GM23338 (cell line): ENCODE data around the gene MPHOSPH10. TPM values are rescaled to one million over a fixed set of nuclear protein-coding genes. Genes with fewer than 3 reads are reported as not detected.

Source experiments
- ATAC-seq: fragments of 200-7000 bp; cut with Tn5 transposase; 3 replicates; pipeline ENCODE4 v1.9.1; 2020
- DNase-seq: peaks from one replicate; pipeline ENCODE4 v3.0.0-alpha.2; 2015; ENCODE audit warnings: low spot score
- H2AFZ ChIP-seq: fragments of 200-600 bp; sonication (generic); 2 replicates; pipeline ENCODE4 v1.8.0; 2016; ENCODE audit warnings: antibody characterized with exemption, mild to moderate bottlenecking, moderate library complexity
- H3F3A ChIP-seq: fragments of 200-600 bp; sonication (generic); replicated peaks from 2 replicates; pipeline ENCODE4 v1.8.0; 2017; ENCODE audit warnings: antibody characterized with exemption, mixed run types, low read depth
- H3K27ac ChIP-seq: fragments of 200-600 bp; sonication (generic); 2 replicates; pipeline ENCODE4 v1.6.1; 2016; ENCODE audit warnings: low read depth
- H3K27me3 ChIP-seq: fragments of 200-600 bp; sonication (generic); 2 replicates; pipeline ENCODE4 v1.8.0; 2016; ENCODE audit warnings: mild to moderate bottlenecking, mixed run types, moderate library complexity; ENCODE audit not compliant: insufficient read depth
- H3K36me3 ChIP-seq: fragments of 200-600 bp; sonication (generic); 2 replicates; pipeline ENCODE4 v1.8.0; 2016; ENCODE audit warnings: mild to moderate bottlenecking; ENCODE audit not compliant: insufficient read depth
- H3K4me1 ChIP-seq: fragments of 200-600 bp; sonication (generic); 2 replicates; pipeline ENCODE4 v1.8.0; 2016; ENCODE audit warnings: mild to moderate bottlenecking, moderate library complexity; ENCODE audit not compliant: insufficient read depth
- H3K4me2 ChIP-seq: fragments of 200-600 bp; sonication (generic); 2 replicates; pipeline ENCODE4 v1.7.1; 2017; ENCODE audit warnings: mixed run types
- H3K4me3 ChIP-seq: fragments of 200-600 bp; sonication (generic); 2 replicates; pipeline ENCODE4 v1.6.1; 2016; ENCODE audit warnings: mixed run types
- H3K79me2 ChIP-seq: fragments of 200-600 bp; sonication (generic); replicated peaks from 2 replicates; pipeline ENCODE4 v1.8.0; 2017; ENCODE audit warnings: mild to moderate bottlenecking; ENCODE audit not compliant: insufficient read depth
- H3K9me2 ChIP-seq: fragments of 200-600 bp; sonication (generic); 2 replicates; pipeline ENCODE4 v1.8.0; 2017; ENCODE audit not compliant: insufficient read depth
- H4K20me1 ChIP-seq: fragments of 200-600 bp; sonication (generic); replicated peaks from 2 replicates; pipeline ENCODE4 v1.8.0; 2017; ENCODE audit warnings: mild to moderate bottlenecking; ENCODE audit not compliant: insufficient read depth
- H3K27ac Mint-ChIP-seq: 2 replicates; pipeline ENCODE4 v1.8.0; 2020; ENCODE audit warnings: inconsistent platforms, mild to moderate bottlenecking, moderate library complexity, mixed read lengths
- H3K27me3 Mint-ChIP-seq: 3 replicates; pipeline ENCODE4 v1.8.0; 2022; ENCODE audit warnings: low read depth, mild to moderate bottlenecking, moderate library complexity, mixed read lengths, inconsistent platforms; ENCODE audit not compliant: insufficient read depth, poor library complexity
- H3K36me3 Mint-ChIP-seq: 3 replicates; pipeline ENCODE4 v1.8.0; 2021; ENCODE audit warnings: low read depth, mild to moderate bottlenecking, inconsistent platforms, moderate library complexity, mixed read lengths
- H3K4me1 Mint-ChIP-seq: 3 replicates; pipeline ENCODE4 v1.8.0; 2020; ENCODE audit warnings: mild to moderate bottlenecking, inconsistent platforms, mixed read lengths
- H3K4me3 Mint-ChIP-seq: 3 replicates; pipeline ENCODE4 v1.8.0; 2021; ENCODE audit warnings: moderate library complexity, mild to moderate bottlenecking, inconsistent platforms, mixed read lengths
- H3K9me3 Mint-ChIP-seq: 3 replicates; pipeline ENCODE4 v1.8.0; 2020; ENCODE audit warnings: moderate library complexity, mild to moderate bottlenecking, inconsistent platforms, mixed read lengths
- CREB1 ChIP-seq: fragments of 250-450 bp; sonication (Bioruptor Pico); IDR thresholded peaks from 2 replicates; pipeline ENCODE4 v1.5.0; 2020; ENCODE audit warnings: low read depth, mild to moderate bottlenecking, moderate library complexity
- EZH2 ChIP-seq: fragments of 200-600 bp; sonication (generic); IDR thresholded peaks from one replicate; pipeline ENCODE4 v1.8.0; 2017; ENCODE audit warnings: antibody characterized with exemption, mild to moderate bottlenecking, low read depth; ENCODE audit not compliant: unreplicated experiment
- JUNB ChIP-seq: IDR thresholded peaks from one replicate; pipeline ENCODE4 v1.6.1; 2016; ENCODE audit warnings: antibody characterized with exemption; ENCODE audit not compliant: unreplicated experiment
- POLR2AphosphoS5 ChIP-seq: IDR thresholded peaks from 2 replicates; pipeline ENCODE4 v1.6.1; 2016; ENCODE audit warnings: antibody characterized with exemption, low read depth
- STAT1 ChIP-seq: IDR thresholded peaks from one replicate; pipeline ENCODE4 v1.6.1; 2016; ENCODE audit warnings: antibody characterized with exemption; ENCODE audit not compliant: unreplicated experiment
- polyA plus RNA-seq: library from polyadenylated mRNA; unstranded; fragments of >200 nt; fragmentation: Nextera tagmentation; extraction: Ambion mirVana; gene quantifications from 2 replicates; pipeline ENCODE4 v1.2.1, GENCODE V29; 2016
- total RNA-seq: library from RNA; depleted of rRNA; stranded (reverse); fragments of >200 nt; shearing (Covaris generic); gene quantifications from 2 replicates; pipeline ENCODE4 v1.2.3, GENCODE V29; 2014
- TF ChIP-seq, protein P1 (sequence below): IDR thresholded peaks from one replicate; pipeline ENCODE4 v1.6.1; 2018; ENCODE audit warnings: antibody characterized with exemption; ENCODE audit not compliant: unreplicated experiment
- TF ChIP-seq, protein P2 (sequence below), 2 experiments: fragments of 200-600 bp in 1 of 2; sonication (generic) in 1 of 2; conservative IDR thresholded peaks; 2 replicates each; pipeline versions ENCODE4 v1.5.1 to v1.6.1; 2016 to 2017; ENCODE audit warnings: antibody characterized with exemption in 2 of 2, low read depth in 2 of 2, mild to moderate bottlenecking in 2 of 2, moderate library complexity in 1 of 2
- TF ChIP-seq, protein P3 (sequence below): fragments of 250-450 bp; sonication (Bioruptor Pico); IDR thresholded peaks from 2 replicates; pipeline ENCODE4 v1.5.0; 2020; ENCODE audit warnings: mild to moderate bottlenecking, moderate library complexity

MPHOSPH10 gene
- total and polyA plus RNA-seq, 2 experiments from 2014 or later: 23.8 to 64.8 TPM

DNA sequence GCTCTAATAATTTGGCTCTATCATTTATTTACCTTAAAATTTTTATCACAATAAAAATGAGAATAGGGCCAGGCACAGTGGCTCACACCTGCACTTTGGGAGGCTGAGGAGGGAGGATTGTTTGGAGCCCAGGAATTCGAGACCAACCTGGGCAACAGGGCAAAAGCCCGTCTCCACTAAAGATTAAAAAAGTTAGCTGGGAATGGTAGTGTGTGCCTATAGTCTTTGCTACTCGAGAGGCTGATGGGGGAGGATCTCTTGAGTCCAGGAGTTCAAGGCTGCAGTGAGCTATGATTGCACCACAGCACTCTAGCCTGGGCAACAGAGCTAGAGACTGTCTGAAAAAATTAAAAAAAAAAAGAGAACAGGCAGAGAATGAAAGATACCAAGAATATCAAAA lies 5.7 kb downstream of the MPHOSPH10 start (continued):
- TF ChIP-seq, protein P1, sequence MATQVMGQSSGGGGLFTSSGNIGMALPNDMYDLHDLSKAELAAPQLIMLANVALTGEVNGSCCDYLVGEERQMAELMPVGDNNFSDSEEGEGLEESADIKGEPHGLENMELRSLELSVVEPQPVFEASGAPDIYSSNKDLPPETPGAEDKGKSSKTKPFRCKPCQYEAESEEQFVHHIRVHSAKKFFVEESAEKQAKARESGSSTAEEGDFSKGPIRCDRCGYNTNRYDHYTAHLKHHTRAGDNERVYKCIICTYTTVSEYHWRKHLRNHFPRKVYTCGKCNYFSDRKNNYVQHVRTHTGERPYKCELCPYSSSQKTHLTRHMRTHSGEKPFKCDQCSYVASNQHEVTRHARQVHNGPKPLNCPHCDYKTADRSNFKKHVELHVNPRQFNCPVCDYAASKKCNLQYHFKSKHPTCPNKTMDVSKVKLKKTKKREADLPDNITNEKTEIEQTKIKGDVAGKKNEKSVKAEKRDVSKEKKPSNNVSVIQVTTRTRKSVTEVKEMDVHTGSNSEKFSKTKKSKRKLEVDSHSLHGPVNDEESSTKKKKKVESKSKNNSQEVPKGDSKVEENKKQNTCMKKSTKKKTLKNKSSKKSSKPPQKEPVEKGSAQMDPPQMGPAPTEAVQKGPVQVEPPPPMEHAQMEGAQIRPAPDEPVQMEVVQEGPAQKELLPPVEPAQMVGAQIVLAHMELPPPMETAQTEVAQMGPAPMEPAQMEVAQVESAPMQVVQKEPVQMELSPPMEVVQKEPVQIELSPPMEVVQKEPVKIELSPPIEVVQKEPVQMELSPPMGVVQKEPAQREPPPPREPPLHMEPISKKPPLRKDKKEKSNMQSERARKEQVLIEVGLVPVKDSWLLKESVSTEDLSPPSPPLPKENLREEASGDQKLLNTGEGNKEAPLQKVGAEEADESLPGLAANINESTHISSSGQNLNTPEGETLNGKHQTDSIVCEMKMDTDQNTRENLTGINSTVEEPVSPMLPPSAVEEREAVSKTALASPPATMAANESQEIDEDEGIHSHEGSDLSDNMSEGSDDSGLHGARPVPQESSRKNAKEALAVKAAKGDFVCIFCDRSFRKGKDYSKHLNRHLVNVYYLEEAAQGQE: no peak
- TF ChIP-seq, protein P2, sequence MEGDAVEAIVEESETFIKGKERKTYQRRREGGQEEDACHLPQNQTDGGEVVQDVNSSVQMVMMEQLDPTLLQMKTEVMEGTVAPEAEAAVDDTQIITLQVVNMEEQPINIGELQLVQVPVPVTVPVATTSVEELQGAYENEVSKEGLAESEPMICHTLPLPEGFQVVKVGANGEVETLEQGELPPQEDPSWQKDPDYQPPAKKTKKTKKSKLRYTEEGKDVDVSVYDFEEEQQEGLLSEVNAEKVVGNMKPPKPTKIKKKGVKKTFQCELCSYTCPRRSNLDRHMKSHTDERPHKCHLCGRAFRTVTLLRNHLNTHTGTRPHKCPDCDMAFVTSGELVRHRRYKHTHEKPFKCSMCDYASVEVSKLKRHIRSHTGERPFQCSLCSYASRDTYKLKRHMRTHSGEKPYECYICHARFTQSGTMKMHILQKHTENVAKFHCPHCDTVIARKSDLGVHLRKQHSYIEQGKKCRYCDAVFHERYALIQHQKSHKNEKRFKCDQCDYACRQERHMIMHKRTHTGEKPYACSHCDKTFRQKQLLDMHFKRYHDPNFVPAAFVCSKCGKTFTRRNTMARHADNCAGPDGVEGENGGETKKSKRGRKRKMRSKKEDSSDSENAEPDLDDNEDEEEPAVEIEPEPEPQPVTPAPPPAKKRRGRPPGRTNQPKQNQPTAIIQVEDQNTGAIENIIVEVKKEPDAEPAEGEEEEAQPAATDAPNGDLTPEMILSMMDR (conservative IDR thresholded peaks at IDR 0.05; ENCODE audit: low read depth in 2 of 2): no peak
- TF ChIP-seq EZH2 (no peak), CREB1 (no peak)

DNA sequence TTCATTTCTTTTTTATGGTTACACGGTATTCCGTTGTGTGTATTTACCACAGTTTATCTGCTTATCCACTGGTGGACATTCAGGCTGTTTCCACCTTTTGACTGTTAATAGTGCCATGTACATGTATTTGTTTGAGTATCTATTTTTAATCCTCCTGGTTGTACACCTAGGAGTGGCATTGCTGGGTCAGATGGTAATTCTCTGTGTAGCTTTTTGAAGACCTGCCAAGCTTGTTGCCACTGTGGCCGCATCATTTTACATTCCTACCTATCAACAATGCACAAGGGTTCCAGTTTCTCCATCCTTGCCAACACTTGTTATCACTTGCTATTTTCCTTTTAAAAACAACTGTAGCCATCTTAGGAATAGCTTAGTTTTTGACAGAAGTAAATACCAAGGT lies 13.3 kb downstream of the MPHOSPH10 start:
- ATAC-seq (no peak), DNase-seq (no peak)
- H3K27me3 Mint-ChIP-seq: peaks cover 2% of the 10 kb centered on the region
- H3K27ac Mint-ChIP-seq: no peak overlapping the region
- H3K27me3 ChIP-seq: no peaks in the 10 kb centered on the region
- no peak overlapping the region for H2AFZ ChIP-seq
- no peaks in the 10 kb centered on the region for H3K79me2 ChIP-seq
- H3K9me2 ChIP-seq: no peaks in the 10 kb centered on the region
- peaks cover 79% of the 10 kb centered on the region for H3K36me3 Mint-ChIP-seq
- H4K20me1 ChIP-seq: peaks cover 6% of the 10 kb centered on the region
- H3K27ac ChIP-seq: no peak overlapping the region
- peaks cover 4% of the 10 kb centered on the region; the same call in 1 of the 2 replicates for H3F3A ChIP-seq
- no peak overlapping the region for H3K4me3 Mint-ChIP-seq
- H3K9me3 Mint-ChIP-seq: no peaks in the 10 kb centered on the region
- H3K4me1 Mint-ChIP-seq: no peaks in the 10 kb centered on the region
- H3K4me2 ChIP-seq: no peak overlapping the region
- H3K4me1 ChIP-seq: no peaks in the 10 kb centered on the region
- H3K36me3 ChIP-seq: peaks cover 63% of the 10 kb centered on the region
- H3K4me3 ChIP-seq: no peak overlapping the region
- TF ChIP-seq EZH2 (no peak), JUNB (no peak), STAT1 (no peak), POLR2AphosphoS5 (no peak)
- TF ChIP-seq, protein P2 (conservative IDR thresholded peaks at IDR 0.05; ENCODE audit: low read depth in 2 of 2): no peak
- TF ChIP-seq, protein P3, sequence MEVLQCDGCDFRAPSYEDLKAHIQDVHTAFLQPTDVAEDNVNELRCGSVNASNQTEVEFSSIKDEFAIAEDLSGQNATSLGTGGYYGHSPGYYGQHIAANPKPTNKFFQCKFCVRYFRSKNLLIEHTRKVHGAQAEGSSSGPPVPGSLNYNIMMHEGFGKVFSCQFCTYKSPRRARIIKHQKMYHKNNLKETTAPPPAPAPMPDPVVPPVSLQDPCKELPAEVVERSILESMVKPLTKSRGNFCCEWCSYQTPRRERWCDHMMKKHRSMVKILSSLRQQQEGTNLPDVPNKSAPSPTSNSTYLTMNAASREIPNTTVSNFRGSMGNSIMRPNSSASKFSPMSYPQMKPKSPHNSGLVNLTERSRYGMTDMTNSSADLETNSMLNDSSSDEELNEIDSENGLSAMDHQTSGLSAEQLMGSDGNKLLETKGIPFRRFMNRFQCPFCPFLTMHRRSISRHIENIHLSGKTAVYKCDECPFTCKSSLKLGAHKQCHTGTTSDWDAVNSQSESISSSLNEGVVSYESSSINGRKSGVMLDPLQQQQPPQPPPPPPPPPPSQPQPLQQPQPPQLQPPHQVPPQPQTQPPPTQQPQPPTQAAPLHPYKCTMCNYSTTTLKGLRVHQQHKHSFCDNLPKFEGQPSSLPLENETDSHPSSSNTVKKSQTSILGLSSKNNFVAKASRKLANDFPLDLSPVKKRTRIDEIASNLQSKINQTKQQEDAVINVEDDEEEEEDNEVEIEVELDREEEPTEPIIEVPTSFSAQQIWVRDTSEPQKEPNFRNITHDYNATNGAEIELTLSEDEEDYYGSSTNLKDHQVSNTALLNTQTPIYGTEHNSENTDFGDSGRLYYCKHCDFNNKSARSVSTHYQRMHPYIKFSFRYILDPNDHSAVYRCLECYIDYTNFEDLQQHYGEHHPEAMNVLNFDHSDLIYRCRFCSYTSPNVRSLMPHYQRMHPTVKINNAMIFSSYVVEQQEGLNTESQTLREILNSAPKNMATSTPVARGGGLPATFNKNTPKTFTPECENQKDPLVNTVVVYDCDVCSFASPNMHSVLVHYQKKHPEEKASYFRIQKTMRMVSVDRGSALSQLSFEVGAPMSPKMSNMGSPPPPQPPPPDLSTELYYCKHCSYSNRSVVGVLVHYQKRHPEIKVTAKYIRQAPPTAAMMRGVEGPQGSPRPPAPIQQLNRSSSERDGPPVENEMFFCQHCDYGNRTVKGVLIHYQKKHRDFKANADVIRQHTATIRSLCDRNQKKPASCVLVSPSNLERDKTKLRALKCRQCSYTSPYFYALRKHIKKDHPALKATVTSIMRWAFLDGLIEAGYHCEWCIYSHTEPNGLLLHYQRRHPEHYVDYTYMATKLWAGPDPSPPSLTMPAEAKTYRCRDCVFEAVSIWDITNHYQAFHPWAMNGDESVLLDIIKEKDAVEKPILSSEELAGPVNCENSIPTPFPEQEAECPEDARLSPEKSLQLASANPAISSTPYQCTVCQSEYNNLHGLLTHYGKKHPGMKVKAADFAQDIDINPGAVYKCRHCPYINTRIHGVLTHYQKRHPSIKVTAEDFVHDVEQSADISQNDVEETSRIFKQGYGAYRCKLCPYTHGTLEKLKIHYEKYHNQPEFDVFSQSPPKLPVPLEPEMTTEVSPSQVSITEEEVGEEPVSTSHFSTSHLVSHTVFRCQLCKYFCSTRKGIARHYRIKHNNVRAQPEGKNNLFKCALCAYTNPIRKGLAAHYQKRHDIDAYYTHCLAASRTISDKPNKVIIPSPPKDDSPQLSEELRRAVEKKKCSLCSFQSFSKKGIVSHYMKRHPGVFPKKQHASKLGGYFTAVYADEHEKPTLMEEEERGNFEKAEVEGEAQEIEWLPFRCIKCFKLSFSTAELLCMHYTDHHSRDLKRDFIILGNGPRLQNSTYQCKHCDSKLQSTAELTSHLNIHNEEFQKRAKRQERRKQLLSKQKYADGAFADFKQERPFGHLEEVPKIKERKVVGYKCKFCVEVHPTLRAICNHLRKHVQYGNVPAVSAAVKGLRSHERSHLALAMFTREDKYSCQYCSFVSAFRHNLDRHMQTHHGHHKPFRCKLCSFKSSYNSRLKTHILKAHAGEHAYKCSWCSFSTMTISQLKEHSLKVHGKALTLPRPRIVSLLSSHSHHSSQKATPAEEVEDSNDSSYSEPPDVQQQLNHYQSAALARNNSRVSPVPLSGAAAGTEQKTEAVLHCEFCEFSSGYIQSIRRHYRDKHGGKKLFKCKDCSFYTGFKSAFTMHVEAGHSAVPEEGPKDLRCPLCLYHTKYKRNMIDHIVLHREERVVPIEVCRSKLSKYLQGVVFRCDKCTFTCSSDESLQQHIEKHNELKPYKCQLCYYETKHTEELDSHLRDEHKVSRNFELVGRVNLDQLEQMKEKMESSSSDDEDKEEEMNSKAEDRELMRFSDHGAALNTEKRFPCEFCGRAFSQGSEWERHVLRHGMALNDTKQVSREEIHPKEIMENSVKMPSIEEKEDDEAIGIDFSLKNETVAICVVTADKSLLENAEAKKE: no peak
